Femur (tissue), 1 donor: ENCODE data around the gene FGD5.
A peak's percentile ranks its signal among the peaks of the same experiment; 100 is the strongest.

Source experiments
- DNase-seq: peaks from one replicate; pipeline ENCODE4 v3.0.0-alpha.2; 2017

Gene FGD5

GRCh38 chr3:14907043-14907966, 88.5 kb downstream of the FGD5 start:
- no peak for DNase-seq

GRCh38 chr3:14909250-14909649, 90.5 kb downstream of the FGD5 start:
- DNase-seq, result no peak

GRCh38 chr3:14911651-14912050, 92.9 kb downstream of the FGD5 start:
- DNase-seq, result no peak

DNA sequence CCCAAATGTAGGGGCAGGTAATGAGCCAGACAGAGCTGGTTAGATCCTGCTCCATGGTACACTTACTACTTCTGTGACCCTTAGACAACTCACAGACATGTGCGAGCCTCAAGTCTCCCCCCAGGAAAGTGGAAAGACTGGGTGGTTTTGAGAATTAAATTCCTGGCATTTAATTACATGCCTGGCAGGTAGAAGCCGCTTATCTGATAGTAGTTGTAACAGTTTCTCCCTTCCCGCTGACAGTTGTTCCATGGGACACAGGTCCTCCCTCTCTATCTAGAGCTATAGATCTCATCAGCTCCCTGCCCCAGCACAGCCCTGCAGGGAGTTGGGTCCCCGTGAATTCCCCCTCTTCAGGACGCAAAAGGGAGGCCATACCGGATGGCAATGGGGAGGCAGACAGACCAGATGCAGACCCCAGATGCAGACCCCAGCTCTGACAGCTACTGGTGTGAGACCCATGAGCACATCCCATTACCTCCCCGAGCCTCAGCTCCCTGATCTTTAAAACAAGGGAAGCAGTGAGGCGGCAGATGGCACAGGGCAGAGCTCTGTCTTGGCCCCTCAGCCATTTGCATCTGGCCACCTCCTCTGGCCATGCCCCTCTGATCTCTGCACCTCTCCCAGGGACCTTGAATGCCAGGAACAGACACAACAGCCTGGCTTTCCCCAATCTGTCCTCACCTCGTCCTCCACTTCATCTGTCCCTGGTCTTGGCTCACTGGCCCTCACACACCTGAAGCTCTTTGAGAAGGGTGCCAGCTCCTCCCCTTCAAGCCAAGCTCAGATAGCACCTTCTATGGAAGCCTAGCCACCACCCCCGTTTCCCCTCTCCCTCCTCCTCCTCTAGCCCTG, 94.5 kb downstream of the FGD5 start:
- no peak for DNase-seq

DNA sequence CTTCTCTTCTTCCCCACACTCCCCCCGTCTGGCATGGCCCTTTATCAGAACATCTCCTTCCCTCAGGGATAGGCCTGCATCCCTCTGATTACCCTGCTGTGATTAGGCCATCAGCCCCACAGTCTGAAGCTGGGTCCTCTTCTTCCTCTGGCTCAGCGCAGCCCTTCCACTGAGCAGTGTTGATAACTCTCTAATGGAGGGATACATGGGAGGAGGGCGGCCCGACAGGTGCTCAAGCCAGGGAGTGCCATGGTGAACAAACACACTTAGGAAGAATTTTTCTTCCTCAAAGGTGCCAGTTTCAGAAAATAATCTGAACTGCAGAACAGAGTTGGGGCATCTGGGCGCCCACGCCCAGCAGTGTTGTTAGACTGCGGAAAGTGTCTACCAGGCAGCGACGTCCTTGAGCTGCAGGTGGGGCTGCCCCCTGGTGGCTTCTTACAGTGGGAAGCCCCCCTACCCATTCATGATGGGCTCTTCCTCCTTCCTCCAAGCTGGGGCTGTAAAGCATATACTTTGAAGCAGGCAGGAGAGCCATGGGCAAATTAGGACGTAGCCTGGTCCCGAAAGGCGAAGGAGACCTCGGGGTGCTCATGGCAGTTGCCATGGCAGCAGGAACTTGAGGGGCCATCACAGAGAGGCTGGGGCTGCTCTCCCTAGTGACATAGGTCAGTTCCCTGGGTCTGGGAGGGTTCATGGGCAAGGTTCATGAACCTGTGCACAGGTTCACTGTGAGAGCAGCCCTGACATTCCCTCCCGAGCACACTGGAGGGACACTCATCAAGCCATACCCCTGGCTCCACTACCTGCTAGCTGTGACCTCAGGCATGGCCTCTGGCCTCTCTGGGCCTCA, 95.4 kb downstream of the FGD5 start:
- no peak for DNase-seq

- no peak for DNase-seq
These were observed 96.0 kb downstream of the FGD5 start for GRCh38 chr3:14914779-14915117.

GRCh38 chr3:14915636-14916222, 97.0 kb downstream of the FGD5 start:
- no peak for DNase-seq

- no peak for DNase-seq
These were observed 99.6 kb downstream of the FGD5 start for GRCh38 chr3:14918356-14918860.

DNA sequence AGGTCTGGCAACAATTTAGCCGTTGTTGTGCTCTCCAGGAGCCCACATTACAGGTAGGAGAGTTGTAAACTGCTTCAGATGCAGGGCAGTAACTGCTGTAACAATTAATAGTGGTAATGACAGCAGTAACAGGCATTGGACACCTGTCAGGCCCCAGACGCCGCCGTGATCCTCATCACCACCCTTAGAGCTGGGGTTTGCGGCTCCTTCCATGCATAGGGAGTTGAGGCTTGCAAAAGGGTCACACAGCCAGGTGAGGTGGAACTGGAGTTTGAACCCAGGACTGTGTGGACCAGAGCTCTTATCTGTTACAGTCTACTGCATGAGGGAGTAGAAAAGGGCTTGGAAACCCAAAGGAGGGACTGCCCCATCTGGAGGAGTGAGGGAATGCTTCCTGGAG, 101.8 kb downstream of the FGD5 start:
- no peak for DNase-seq

DNA sequence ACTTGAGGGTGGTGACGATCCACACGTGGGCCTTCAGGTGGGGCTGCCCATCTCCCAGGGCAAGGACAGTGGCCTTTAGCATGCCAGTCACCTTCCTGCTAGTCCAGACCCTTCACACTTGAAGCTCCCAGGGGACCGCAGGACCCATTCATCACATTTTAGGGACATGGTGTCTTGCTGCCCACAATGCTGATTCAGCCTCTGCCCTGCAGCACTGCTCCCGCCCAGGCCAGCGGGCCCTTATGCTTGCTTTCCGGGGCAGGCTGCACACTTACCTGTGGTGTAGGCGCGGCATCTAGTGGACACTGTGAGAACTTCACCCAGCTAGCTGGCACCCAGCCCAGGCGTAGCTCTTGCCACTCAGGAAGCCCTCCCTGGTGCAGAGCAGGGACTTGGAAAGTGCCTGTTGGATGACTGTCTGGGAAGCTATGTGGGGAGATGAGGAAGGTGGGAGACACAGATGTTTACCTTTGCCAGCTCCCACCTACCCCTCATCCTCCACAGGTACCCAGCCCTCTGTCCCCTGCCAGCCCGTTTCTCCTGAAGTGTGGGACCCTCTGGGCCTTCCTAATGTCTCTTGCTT, 102.4 kb downstream of the FGD5 start:
- peak; percentile 93 for DNase-seq

- DNase-seq, result no peak
These were observed 103.3 kb downstream of the FGD5 start for GRCh38 chr3:14921811-14922705.

GRCh38 chr3:14922863-14923262, 104.1 kb downstream of the FGD5 start:
- no peak for DNase-seq

GRCh38 chr3:14923476-14923875, 104.7 kb downstream of the FGD5 start:
- DNase-seq, result no peak

GRCh38 chr3:14925729-14926591, 107.2 kb downstream of the FGD5 start:
- DNase-seq, result peak; percentile 53

DNA sequence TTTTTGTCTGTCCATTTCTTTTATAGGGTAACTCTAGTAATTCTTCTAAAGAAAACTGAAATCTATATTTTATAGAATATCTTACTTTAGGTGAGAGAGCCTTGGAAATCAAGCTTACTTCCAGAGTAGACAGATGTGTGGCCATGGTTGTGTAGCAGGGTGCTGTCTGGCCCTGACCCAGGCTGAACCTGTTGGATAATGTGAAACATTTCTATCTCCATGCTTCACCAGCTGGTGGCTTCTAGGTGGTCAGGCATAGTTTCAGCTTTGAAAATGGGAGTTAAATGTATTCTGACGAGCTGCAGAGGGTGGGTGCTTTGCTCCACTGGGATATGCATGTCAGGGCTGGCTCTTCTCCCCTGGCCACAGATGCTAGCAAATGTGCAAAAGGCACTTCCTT, 107.8 kb downstream of the FGD5 start:
- DNase-seq, result no peak

DNA sequence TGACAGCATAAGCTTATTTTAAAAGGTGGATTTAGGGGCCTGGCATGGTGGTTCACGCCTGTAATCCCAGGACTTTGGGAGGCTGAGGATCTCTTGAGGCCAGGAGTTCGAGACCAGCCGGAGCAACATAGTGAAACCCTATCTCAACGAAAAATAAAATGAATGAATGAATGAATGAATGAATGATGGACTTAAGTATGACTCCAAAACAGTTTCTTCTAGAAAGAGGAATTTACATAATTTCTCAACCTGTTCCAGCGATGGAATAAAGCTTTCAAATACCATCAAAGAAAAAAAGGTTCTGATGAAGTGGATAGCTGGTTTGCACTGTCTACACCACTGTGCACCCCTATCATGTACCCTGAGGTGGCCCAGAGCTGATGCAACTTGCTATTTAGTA, 108.5 kb downstream of the FGD5 start:
- no peak for DNase-seq

- no peak for DNase-seq
These were observed 110.7 kb downstream of the FGD5 start for GRCh38 chr3:14929310-14930074.

- DNase-seq, result no peak
These were observed 115.2 kb downstream of the FGD5 start for GRCh38 chr3:14933820-14934425.
